NCI-H2107 (cell line): ENCODE measurements around the gene ZNF595.
"Not testable (repeated sequence)": the region's sequence is repeated elsewhere in the genome, so short reads cannot be mapped to it uniquely, and the experiment has no call there.

Experiments used
- DNase-seq: peaks from one replicate; lab custom pipeline; 2025; lab: John Stamatoyannopoulos, UW

Gene ZNF595

DNA sequence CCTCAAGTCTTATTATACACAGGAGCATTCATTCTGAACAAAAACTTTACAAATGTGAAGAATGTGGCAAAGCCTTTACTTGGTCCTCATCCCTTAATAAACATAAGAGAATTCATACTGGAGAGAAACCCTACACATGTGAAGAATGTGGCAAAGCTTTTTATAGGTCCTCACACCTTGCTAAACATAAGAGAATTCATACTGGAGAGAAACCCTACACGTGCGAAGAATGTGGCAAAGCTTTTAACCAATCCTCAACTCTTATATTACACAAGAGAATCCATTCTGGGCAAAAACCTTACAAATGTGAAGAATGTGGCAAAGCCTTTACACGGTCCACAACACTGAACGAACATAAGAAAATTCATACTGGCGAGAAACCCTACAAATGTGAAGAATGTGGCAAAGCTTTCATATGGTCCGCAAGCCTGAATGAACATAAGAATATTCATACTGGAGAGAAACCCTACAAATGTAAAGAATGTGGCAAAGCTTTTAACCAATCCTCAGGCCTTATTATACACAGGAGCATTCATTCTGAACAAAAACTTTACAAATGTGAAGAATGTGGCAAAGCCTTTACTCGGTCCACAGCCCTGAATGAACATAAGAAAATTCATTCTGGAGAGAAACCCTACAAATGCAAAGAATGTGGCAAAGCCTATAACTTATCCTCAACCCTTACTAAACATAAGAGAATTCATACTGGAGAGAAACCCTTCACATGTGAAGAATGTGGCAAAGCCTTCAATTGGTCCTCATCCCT, 33.6 kb downstream of the ZNF595 start:
- DNase-seq, result not testable (repeated sequence)

GRCh38 chr4:98386-98785, 45.3 kb downstream of the ZNF595 start:
- DNase-seq, result no peak

- DNase-seq, result no peak
Measured at GRCh38 chr4:99863-100262, 46.7 kb downstream of the ZNF595 start.

GRCh38 chr4:107083-107443, 53.9 kb downstream of the ZNF595 start:
- no peak for DNase-seq

DNA sequence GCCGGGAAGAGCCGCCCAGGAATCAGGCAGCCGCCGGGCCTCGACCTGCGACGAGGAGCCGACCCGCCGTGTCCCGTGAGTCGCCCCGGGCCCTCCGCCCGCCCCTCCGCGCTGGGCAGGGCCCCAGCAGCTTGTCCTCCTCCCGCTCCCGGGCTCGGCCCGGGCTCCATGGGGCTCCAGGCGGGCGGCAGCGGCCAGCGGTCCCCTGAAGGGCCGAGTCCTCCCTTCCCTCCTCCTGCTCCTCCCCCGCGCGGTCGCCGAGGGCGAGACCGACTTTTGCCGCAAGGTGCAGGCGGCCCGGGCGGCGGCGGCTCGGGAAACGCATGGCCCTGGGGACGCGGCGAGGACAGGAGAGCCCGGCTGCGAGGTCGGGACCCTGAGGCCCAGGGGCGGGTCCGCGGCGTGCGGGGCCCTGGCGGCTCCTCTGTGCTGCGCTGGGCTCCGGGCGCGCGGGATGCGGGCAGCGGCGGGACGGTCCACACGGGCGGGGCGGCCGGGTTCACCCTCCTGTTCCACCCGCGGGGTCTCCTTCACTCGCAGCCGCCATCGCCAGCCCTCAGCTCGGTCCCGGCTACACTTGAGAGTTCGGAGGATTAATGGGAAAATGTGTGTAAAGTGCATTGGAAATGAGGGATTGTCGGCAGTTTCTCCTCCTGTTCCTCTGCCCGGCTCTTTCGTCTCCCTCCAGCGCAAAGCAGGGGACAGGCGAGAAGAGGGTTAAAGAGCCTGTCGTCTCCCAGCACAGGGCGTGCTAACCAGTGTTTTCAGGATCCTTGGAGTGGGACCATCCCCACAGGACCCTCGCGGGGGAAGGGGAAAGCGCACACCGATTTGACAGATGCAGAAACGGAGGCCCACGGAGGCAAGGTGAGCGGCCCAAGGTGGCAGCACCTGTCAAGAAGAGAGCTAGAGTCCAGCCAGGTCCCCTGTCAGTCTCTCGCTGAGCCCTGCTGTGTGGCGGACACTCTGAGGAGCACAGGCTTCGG, 54.6 kb downstream of the ZNF595 start:
- no peak for DNase-seq

- no peak for DNase-seq
Measured at GRCh38 chr4:112771-113170, 59.6 kb downstream of the ZNF595 start.

DNA sequence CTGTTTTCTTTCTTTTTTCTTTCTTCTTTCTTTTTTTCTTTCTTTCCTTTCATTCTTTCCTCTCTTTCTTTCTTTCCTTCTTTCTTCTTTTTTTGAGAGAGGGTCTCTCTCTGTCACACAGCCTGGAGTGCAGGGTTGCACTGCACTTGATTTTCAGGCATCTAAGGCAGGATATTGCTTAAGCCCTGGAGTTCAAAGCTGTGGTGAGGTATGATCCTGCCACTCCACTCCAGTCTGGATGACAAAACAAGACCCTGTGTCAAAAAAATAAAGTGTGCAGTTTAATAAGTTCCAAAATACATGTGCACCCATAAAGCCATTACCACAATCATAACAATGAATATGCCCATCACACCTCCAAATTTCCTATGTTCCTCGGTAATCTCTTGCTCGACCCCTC, 60.6 kb downstream of the ZNF595 start:
- no peak for DNase-seq

- DNase-seq, result no peak
Measured at GRCh38 chr4:114149-114548, 61.0 kb downstream of the ZNF595 start.

GRCh38 chr4:116499-116898, 63.4 kb downstream of the ZNF595 start:
- no peak for DNase-seq

DNA sequence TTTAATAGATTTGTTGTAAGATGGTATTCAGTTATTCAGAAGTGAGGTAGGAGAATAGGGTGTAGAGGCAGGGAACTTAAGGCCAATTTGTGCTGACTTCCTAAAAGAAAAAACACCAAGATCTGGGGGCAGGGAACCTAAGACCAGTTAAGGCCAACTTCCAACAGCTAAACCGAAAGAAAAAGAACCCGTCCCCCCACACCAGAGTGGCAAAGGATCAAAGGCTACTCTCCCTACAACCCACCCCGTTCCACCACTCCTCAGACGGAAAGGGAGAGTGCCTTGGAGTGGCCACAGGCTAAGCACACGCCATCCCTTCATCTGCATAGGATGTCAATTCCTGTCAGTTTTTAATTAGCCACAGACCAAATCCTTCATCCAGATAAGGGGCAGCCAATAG, 67.5 kb downstream of the ZNF595 start:
- DNase-seq, result no peak

DNA sequence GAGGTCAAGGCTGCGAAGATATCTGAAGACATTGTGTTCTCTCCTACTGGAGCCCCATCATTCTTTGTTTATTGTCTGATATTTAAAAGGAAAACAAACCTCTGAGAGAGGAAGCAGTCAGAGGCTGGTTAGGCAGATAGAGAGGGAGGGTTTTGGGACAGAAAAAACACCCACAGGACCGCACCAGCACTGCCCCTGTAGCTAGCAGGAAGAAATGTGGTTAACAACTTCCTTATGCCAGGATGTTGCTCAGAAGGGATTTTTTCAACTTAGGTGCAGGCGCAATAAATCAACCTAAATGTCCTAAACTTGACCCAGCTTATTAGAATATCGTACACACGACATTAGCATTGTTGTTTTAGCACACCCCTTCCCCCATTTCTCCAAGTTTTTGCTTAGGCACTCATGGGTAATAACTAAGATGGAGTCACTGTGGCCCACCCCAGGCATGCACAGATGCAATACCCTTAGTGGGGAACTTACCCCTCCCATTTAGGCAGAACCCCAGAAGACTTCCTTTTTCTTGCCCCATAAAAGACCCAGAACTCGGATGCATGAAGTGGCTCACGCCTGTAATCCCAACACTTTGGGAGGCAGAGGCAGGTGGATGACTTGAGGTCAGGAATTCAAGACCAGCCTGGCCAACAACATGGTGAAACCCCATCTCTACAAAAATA, 68.4 kb downstream of the ZNF595 start:
- DNase-seq, result no peak

GRCh38 chr4:123922-124274, 70.8 kb downstream of the ZNF595 start:
- DNase-seq, result not testable (repeated sequence)

DNA sequence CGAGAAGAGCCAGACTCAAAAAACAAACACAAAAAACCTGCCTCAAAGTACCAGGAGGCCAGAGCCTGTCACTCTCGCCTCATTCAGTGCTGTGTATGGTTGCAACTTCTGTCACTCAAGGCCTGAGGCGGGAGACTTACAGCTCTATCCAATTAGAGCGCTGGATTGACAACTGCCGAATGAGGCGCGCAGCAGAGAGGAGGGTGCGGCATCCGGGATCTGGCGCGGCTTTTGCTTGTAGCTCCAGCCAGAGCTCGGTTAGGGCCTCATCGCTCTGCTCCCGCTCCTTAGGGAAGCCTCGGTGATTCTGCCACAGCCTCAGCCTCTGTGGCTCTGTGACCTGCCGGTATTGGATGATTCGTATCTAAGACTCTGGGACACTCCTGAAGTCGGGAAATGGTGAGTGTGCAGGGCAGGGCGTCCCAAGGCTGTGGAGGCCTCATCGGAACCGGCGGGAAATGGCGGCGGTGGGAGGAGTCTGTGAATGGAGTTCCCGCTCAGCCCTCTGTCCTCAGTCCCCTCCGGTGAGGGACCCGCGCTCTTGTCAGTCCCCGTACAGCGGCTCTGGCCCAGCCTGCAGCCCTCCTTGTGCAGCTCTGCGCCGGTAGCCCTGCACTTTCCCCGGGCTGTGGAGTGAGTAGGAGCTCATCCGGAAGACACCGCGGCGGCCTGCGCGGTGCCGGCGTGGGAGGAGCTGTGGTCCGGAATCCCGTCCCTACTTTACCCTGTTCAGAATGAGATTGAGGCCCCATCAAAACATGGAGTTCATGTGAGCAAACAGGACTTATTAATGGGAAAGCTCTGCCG, 71.4 kb downstream of the ZNF595 start, which contains the start of gene ZNF718:
ZNF718 (plus strand) TSS at position 227 of the 807 bp plus-strand sequence; CDS start at position 397, 170 bp downstream.
- peak; percentile 62 for DNase-seq

DNA sequence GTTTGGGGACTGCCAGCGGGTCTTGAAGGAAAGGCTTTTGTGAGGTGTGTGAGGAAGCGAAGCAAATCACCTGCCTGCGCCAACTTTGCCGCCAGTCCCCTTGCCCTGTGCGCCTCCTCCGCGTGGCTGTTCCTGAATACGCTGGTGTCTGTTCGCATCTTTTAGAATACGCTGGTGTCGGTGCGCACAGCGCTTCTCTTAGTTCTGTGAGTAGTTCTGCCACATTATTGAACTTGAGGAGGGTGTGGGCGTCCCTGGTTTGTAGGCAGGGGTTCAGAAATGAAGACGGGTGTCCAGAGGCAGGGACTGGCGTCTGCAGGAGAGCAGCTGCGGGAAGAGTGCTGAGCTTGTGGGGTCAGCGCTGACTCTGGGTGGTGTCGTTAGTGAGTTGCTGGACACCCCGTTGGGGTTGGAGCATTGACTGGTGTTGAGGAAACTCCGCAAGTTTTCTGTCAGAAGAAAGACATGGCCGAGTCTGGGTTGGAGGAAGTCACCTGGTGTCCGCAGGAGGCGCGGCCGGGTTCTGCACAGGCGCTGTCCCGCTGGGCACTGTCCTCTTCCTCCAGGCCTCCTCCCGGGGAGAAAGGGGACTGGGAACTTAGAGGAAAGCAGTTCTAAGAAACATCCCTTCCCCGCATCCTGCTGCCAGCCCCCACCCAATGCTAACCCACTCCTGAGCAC, 72.1 kb downstream of the ZNF595 start:
- DNase-seq, result no peak

- DNase-seq, result no peak
Measured at GRCh38 chr4:125833-126232, 72.7 kb downstream of the ZNF595 start.

- no peak for DNase-seq
Measured at GRCh38 chr4:132483-132882, 79.4 kb downstream of the ZNF595 start.
